Mesenchymal stem cell (in vitro differentiated cells and primary cell): Measurements from ENCODE around the gene GBP3.

ENCODE experiments used
- DNase-seq: peaks from one replicate; pipeline ENCODE4 v3.0.0-alpha.2; 2013
- H2AFZ ChIP-seq: one replicate; pipeline ENCODE4 v1.6.1; 2013; ENCODE audit warnings: low read depth, mild to moderate bottlenecking, control low read depth, inconsistent platforms, low read length, moderate library complexity
- H2AK5ac ChIP-seq: 2 replicates; pipeline ENCODE4 v1.6.1; 2013; ENCODE audit warnings: low read length, moderate library complexity, mild to moderate bottlenecking, inconsistent platforms; ENCODE audit not compliant: severe bottlenecking
- H2BK120ac ChIP-seq: one replicate; pipeline ENCODE4 v1.6.1; 2013; ENCODE audit warnings: low read depth, mild to moderate bottlenecking, inconsistent platforms, low read length, moderate library complexity
- H2BK12ac ChIP-seq, 2 experiments: one replicate each; pipeline ENCODE4 v1.6.1; 2013; ENCODE audit warnings: inconsistent platforms in 2 of 2, low read length in 2 of 2, mild to moderate bottlenecking in 2 of 2, moderate library complexity in 2 of 2, control low read depth in 1 of 2
- H2BK15ac ChIP-seq: one replicate; pipeline ENCODE4 v1.6.1; 2013; ENCODE audit warnings: mild to moderate bottlenecking, low read depth, inconsistent platforms; ENCODE audit not compliant: poor library complexity, severe bottlenecking
- H2BK5ac ChIP-seq: 2 replicates; pipeline ENCODE4 v1.6.1; 2013; ENCODE audit warnings: low read depth, mild to moderate bottlenecking, low read length, control low read depth, inconsistent platforms; ENCODE audit not compliant: poor library complexity, severe bottlenecking
- H3K14ac ChIP-seq, 2 experiments: one replicate each; pipeline ENCODE4 v1.6.1; 2013; ENCODE audit warnings: inconsistent platforms in 2 of 2, low read length in 2 of 2, control low read depth in 1 of 2, mild to moderate bottlenecking in 1 of 2, moderate library complexity in 1 of 2
- H3K18ac ChIP-seq, 2 experiments: one replicate each; pipeline ENCODE4 v1.6.1; 2013; ENCODE audit warnings: inconsistent platforms in 2 of 2, low read length in 2 of 2, control low read depth in 1 of 2, low read depth in 1 of 2, mild to moderate bottlenecking in 1 of 2
- H3K23ac ChIP-seq, 2 experiments: one replicate each; pipeline ENCODE4 v1.6.1; 2013; ENCODE audit warnings: inconsistent platforms in 2 of 2, low read length in 2 of 2, mild to moderate bottlenecking in 2 of 2, moderate library complexity in 2 of 2, control low read depth in 1 of 2
- H3K27ac ChIP-seq: 2 replicates; pipeline ENCODE4 v1.5.1; 2013; ENCODE audit warnings: mild to moderate bottlenecking, moderate library complexity, low read length, control low read depth, inconsistent platforms; ENCODE audit not compliant: poor library complexity, severe bottlenecking
- H3K27me3 ChIP-seq, 2 experiments: 2 replicates each; pipeline versions ENCODE4 v1.6.1 to v1.7.0; 2013; ENCODE audit warnings: low read length in 2 of 2, mild to moderate bottlenecking in 2 of 2, moderate library complexity in 2 of 2, control low read depth in 1 of 2, inconsistent platforms in 1 of 2; ENCODE audit not compliant: control insufficient read depth in 1 of 2, insufficient read depth in 1 of 2
- H3K36me3 ChIP-seq, 2 experiments: 2 replicates each; pipeline versions ENCODE4 v1.6.1 to v1.7.0; 2013; ENCODE audit warnings: low read length in 2 of 2, control low read depth in 1 of 2, inconsistent platforms in 1 of 2, low read depth in 1 of 2, mild to moderate bottlenecking in 1 of 2; ENCODE audit not compliant: insufficient read depth in 2 of 2, control insufficient read depth in 1 of 2
- H3K4ac ChIP-seq, 2 experiments: one replicate each; pipeline ENCODE4 v1.6.1; 2013; ENCODE audit warnings: inconsistent platforms in 2 of 2, low read length in 2 of 2, mild to moderate bottlenecking in 2 of 2, moderate library complexity in 2 of 2, control low read depth in 1 of 2, low read depth in 1 of 2
- H3K4me1 ChIP-seq: 2 replicates; pipeline ENCODE4 v1.6.1; 2013; ENCODE audit warnings: low read depth, low read length, control low read depth; ENCODE audit not compliant: control insufficient read depth, insufficient read depth
- H3K4me2 ChIP-seq: 2 replicates; pipeline ENCODE4 v1.6.1; 2013; ENCODE audit warnings: low read length, mild to moderate bottlenecking, inconsistent platforms; ENCODE audit not compliant: poor library complexity, severe bottlenecking
- H3K4me3 ChIP-seq, 2 experiments: 2 replicates each; pipeline versions ENCODE4 v1.5.1 to v1.7.0; 2013; ENCODE audit warnings: low read length in 2 of 2, mild to moderate bottlenecking in 2 of 2, control low read depth in 1 of 2, low read depth in 1 of 2; ENCODE audit not compliant: insufficient read depth in 1 of 2
- H3K79me1 ChIP-seq: replicated peaks from 2 replicates; pipeline ENCODE4 v1.6.1; 2013; ENCODE audit warnings: mild to moderate bottlenecking, control low read depth, low read length, inconsistent platforms; ENCODE audit not compliant: poor library complexity, severe bottlenecking
- H3K9ac ChIP-seq: 2 replicates; pipeline ENCODE4 v1.7.0; 2013; ENCODE audit warnings: mild to moderate bottlenecking, low read length, moderate library complexity
- H3K9me3 ChIP-seq: 2 replicates; pipeline ENCODE4 v1.7.0; 2013; ENCODE audit warnings: mild to moderate bottlenecking, low read length; ENCODE audit not compliant: control insufficient read depth
- H4K8ac ChIP-seq: one replicate; pipeline ENCODE4 v1.6.1; 2013; ENCODE audit warnings: inconsistent platforms, mild to moderate bottlenecking, low read length, moderate library complexity
- H4K91ac ChIP-seq: one replicate; pipeline ENCODE4 v1.6.1; 2013; ENCODE audit warnings: mild to moderate bottlenecking, low read length, inconsistent platforms
- WGBS: methylation state at CpG from one replicate; pipeline ENCODE4 v1.1.7; 2013; ENCODE audit warnings: mixed read lengths; 5-methylcytosine and 5-hydroxymethylcytosine counted together

Gene GBP3

DNA sequence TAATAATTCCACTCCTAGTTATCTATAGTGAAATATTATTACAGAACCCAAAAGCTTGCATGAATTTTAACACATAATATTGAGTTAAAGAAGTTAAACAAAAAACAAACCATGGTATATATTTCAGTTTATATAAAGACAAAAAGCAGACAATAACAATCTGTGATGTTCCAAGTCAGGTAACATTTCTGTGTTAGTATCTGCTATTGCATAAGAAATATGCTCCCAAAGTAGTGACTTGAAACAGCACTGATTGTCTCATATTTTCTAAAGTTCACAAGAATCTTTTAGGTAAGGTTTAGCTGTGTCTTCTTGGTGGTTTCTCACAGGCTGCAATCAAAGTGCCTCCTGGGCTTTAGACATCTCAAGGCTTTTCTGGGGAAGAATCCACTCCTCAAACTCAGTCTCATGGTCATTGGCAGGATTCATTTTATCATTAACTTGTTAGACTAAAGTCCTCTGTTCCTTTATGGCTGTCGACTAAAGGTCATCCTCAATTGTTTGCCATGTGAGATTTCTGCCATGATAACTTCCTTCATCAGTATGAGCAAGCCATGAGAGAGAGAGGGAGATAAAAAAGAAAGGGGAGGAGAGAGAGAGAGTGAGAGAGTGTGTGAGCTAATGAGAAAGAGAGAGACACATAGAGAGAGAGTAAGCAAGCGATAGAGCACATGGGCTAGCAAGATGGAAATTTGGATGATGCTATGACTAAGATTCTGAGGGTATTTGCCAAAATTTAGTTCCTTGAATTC is 22.5 kb upstream of the GBP3 start:
- H3K4me1 ChIP-seq = no peaks in the 10 kb centered on the region
- no peak overlapping the region for H3K4me3 ChIP-seq
- no peak overlapping the region for H3K23ac ChIP-seq
- H3K36me3 ChIP-seq = peaks cover 0 to 3% of the 10 kb centered on the region in 2 experiments
- WGBS = 83% methylated on average over 2 of the region's 2 CpGs
- no peaks in the 10 kb centered on the region for H3K79me1 ChIP-seq
- no peaks in the 10 kb centered on the region for H3K27me3 ChIP-seq
- no peaks in the 10 kb centered on the region for H3K9me3 ChIP-seq
- H3K27ac ChIP-seq = no peak overlapping the region
- no peak overlapping the region for H2BK120ac ChIP-seq
- DNase-seq = no peak
- no peak overlapping the region for H4K91ac ChIP-seq
- no peak overlapping the region for H3K18ac ChIP-seq
- no peak overlapping the region for H3K9ac ChIP-seq
- no peak overlapping the region for H2AK5ac ChIP-seq
- no peak overlapping the region for H4K8ac ChIP-seq
- no peak overlapping the region for H2BK15ac ChIP-seq
- no peak overlapping the region for H2BK5ac ChIP-seq
- H2BK12ac ChIP-seq = no peak overlapping the region
- H2AFZ ChIP-seq = no peak overlapping the region
- no peak overlapping the region for H3K14ac ChIP-seq
- no peak overlapping the region for H3K4ac ChIP-seq
- no peak overlapping the region for H3K4me2 ChIP-seq

DNA sequence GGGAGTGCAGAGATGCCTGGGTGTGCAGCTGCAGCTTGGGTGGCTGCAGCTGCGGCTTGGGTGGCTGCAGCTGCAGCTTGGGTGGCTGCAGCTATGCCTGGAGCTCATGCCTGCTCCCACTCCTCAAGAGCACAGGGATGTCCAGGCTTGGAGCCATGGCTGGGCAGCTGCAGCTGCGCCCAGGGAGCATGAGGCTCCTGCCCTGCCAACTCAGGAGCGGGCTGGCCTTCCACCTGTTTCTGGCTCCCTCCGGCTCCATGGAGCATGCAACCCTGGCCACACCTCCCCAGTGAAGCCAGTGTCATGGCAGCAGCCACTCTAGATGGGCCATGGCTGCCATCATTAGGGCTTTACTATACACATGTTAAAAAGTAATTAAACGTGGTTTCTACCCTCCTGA is 21.3 kb upstream of the GBP3 start:
- Histone ChIP-seq H4K8ac (no peak overlapping the region), H2BK15ac (no peak overlapping the region), H3K27ac (no peak overlapping the region), H3K23ac (no peak overlapping the region), H3K4me1 (no peaks in the 10 kb centered on the region), H2BK120ac (no peak overlapping the region), H3K9me3 (no peaks in the 10 kb centered on the region), H3K9ac (no peak overlapping the region), H3K4ac (no peak overlapping the region), H3K14ac (no peak overlapping the region), H4K91ac (no peak overlapping the region), H3K79me1 (no peaks in the 10 kb centered on the region), H3K18ac (no peak overlapping the region), H2BK12ac (no peak overlapping the region), H3K27me3 (no peaks in the 10 kb centered on the region), H3K4me2 (no peak overlapping the region), H2BK5ac (no peak overlapping the region), H2AK5ac (no peak overlapping the region), H3K36me3 (peaks cover 0 to 3% of the 10 kb centered on the region in 2 experiments), H3K4me3 (no peak overlapping the region), H2AFZ (no peak overlapping the region)
- 82% methylated on average over 4 of the region's 5 CpGs for WGBS
- no peak for DNase-seq

DNA sequence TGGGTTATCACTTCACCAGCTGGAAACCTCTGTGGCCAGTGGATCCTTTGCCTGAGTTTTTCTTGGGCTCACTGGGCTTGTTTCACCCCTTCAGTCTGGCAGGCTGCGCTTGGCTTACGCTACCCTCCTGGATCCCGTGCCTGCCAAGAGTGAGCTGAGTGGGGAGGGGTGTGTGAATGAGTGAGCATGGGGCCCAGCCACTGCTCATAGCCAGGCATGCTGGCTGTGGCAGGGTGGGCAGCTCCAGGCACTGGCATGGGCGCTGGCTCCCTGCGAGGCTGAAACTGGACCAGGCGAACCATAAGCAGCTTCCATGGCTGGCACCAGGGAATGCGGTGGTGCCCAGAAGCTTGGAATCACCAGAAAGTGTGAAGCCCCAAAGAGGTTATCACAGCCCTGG is 19.8 kb upstream of the GBP3 start:
- no peaks in the 10 kb centered on the region for H3K27me3 ChIP-seq
- no peaks in the 10 kb centered on the region for H3K9me3 ChIP-seq
- no peak for DNase-seq
- no peak overlapping the region for H2BK5ac ChIP-seq
- H4K8ac ChIP-seq = no peak overlapping the region
- no peak overlapping the region for H3K23ac ChIP-seq
- H3K4me1 ChIP-seq = no peaks in the 10 kb centered on the region
- H3K4me2 ChIP-seq = no peak overlapping the region
- H3K9ac ChIP-seq = no peak overlapping the region
- H3K14ac ChIP-seq = no peak overlapping the region
- no peak overlapping the region for H3K4ac ChIP-seq
- no peak overlapping the region for H3K18ac ChIP-seq
- no peaks in the 10 kb centered on the region for H3K79me1 ChIP-seq
- no peak overlapping the region for H3K27ac ChIP-seq
- no peak overlapping the region for H2BK120ac ChIP-seq
- no peaks in the 10 kb centered on the region for H3K36me3 ChIP-seq
- H2AK5ac ChIP-seq = no peak overlapping the region
- H2BK15ac ChIP-seq = no peak overlapping the region
- no peak overlapping the region for H2BK12ac ChIP-seq
- no peak overlapping the region for H3K4me3 ChIP-seq
- no peak overlapping the region for H2AFZ ChIP-seq
- H4K91ac ChIP-seq = no peak overlapping the region
- 92% methylated on average over 7 of the region's 7 CpGs for WGBS

- H2AK5ac ChIP-seq = no peak overlapping the region
- no peaks in the 10 kb centered on the region for H3K27me3 ChIP-seq
- no peak overlapping the region for H2BK15ac ChIP-seq
- no peak overlapping the region for H3K4me2 ChIP-seq
- H3K4ac ChIP-seq = no peak overlapping the region
- H4K91ac ChIP-seq = no peak overlapping the region
- H3K4me1 ChIP-seq = no peaks in the 10 kb centered on the region
- H4K8ac ChIP-seq = no peak overlapping the region
- no peak overlapping the region for H2BK5ac ChIP-seq
- no peak overlapping the region for H2BK12ac ChIP-seq
- H3K36me3 ChIP-seq = no peaks in the 10 kb centered on the region
- H3K14ac ChIP-seq = no peak overlapping the region
- no peak overlapping the region for H3K4me3 ChIP-seq
- H3K27ac ChIP-seq = no peak overlapping the region
- H3K9me3 ChIP-seq = no peaks in the 10 kb centered on the region
- H3K18ac ChIP-seq = no peak overlapping the region
- no peak overlapping the region for H2AFZ ChIP-seq
- no peak overlapping the region for H3K9ac ChIP-seq
- WGBS = no CpG with 5 or more reads among the region's 1 CpG
- DNase-seq = no peak
- H3K79me1 ChIP-seq = no peaks in the 10 kb centered on the region
- H3K23ac ChIP-seq = no peak overlapping the region
- no peak overlapping the region for H2BK120ac ChIP-seq
These were observed 19.1 kb upstream of the GBP3 start for GRCh38 chr1:89041721-89042120.
